Measurements from ENCODE around the gene ENTR1. TPM values are rescaled to one million over a fixed set of nuclear protein-coding genes. Genes with fewer than 3 reads are reported as not detected.

Gene ENTR1
- 56.6 and 76.4 TPM in 2 replicates for total RNA-seq (2016; rRNA removed; fragmentation: Illumina TruSeq; extraction: Trizol)
- total RNA-seq (2016; cell fraction: cytosol; rRNA removed; fragmentation: Illumina TruSeq; extraction: Trizol; ENCODE audit: low read depth) = 47.6 and 52.6 TPM in 2 replicates
- 51.9 and 75.7 TPM in 2 replicates for total RNA-seq (2016; cell fraction: insoluble cytoplasmic fraction; rRNA removed; fragmentation: Illumina TruSeq; extraction: Trizol)
- 90.1 and 92.9 TPM in 2 replicates for total RNA-seq (2016; cell fraction: membrane; rRNA removed; fragmentation: Illumina TruSeq; extraction: Trizol)
- 59.2 and 73.6 TPM in 2 replicates for total RNA-seq (2016; cell fraction: nucleus; rRNA removed; fragmentation: Illumina TruSeq; extraction: Trizol)
- 70.1 and 84.2 TPM in 2 replicates for polyA plus RNA-seq (2011; rRNA removed)
- polyA plus RNA-seq (2011; cell fraction: cytosol; rRNA removed) = 35.5 and 40.6 TPM in 2 replicates
- 236 and 246 TPM in 2 replicates for polyA plus RNA-seq (2011; cell fraction: nucleus; rRNA removed)
- 48.1 and 65.0 TPM in 2 replicates for polyA plus RNA-seq (2012)
- polyA plus RNA-seq (2016; cell fraction: cytosol; fragmentation: Illumina TruSeq; extraction: Trizol; ENCODE audit: low read depth) = 47.0 and 48.8 TPM in 2 replicates
- 57.5 and 58.8 TPM in 2 replicates for polyA plus RNA-seq (2016; cell fraction: insoluble cytoplasmic fraction; fragmentation: Illumina TruSeq; extraction: Trizol; ENCODE audit: low read depth)
- 70.9 TPM in 2 replicates for polyA plus RNA-seq (2016; cell fraction: membrane; fragmentation: Illumina TruSeq; extraction: Trizol; ENCODE audit: low read depth)
- 178 and 194 TPM in 2 replicates for polyA plus RNA-seq (2016; cell fraction: nucleus; fragmentation: Illumina TruSeq; extraction: Trizol; ENCODE audit: insufficient read depth, low read depth)
- polyA minus RNA-seq (2011; rRNA and poly(A)+ RNA removed; ENCODE audit: low replicate concordance) = 57.8 and 122 TPM in 2 replicates
- polyA minus RNA-seq (2011; cell fraction: cytosol; rRNA and poly(A)+ RNA removed) = 17.6 and 22.7 TPM in 2 replicates
- polyA minus RNA-seq (2011; cell fraction: nucleus; rRNA and poly(A)+ RNA removed) = 46.1 and 48.1 TPM in 2 replicates
- Bru-seq, nascent RNA = percentile 75 among the genes with signal in this experiment
- percentile 94 among the genes with signal in this experiment for BruChase-seq, experiment 1, labeled RNA remaining after a 6-hour chase
- BruChase-seq, experiment 2, labeled RNA remaining after a 2-hour chase = percentile 90 among the genes with signal in this experiment
- long read RNA-seq, experiment 1, partial matches to known transcripts = 4 of 17 reads
- long read RNA-seq, experiment 1, other reads (novel, unspliced or antisense) = 6 of 17 reads
- long read RNA-seq, experiment 2, transcript ENTR1-201 (9 exons, 2,314 nt) = minor isoform, 20 of 128 reads
- long read RNA-seq, experiment 2, transcript ENTR1-207 (4 exons, 869 nt) = minor isoform, 5 of 128 reads
- long read RNA-seq, experiment 2, transcript ENTR1-204 (8 exons, 2,129 nt) = major isoform, 31 of 128 reads
- long read RNA-seq, experiment 2, transcript ENTR1-202 (10 exons, 2,304 nt) = minor isoform, 8 of 128 reads
- long read RNA-seq, experiment 2, partial matches to known transcripts = 29 of 128 reads
- long read RNA-seq, experiment 2, other reads (novel, unspliced or antisense) = 34 of 128 reads

- H4K20me1 ChIP-seq (ENCODE audit: insufficient read depth, low read length) = peaks cover 8% of the 10 kb centered on the region
- in situ Hi-C loops (cut with HindIII; ENCODE audit: extremely low pct_ligation_motif_present, low pct_unique_long_range_greater_than_20kb) = no loop called here
- H3K4me1 ChIP-seq (ENCODE audit: insufficient read depth, low read length) = peaks cover 36% of the 10 kb centered on the region
- peak within 1 kb of the TSS; percentile 70 to 99 (median 89) for H3K4me3 ChIP-seq (replicated peaks in 1 of 3; ENCODE audit: insufficient read depth in 1 of 3, low read depth in 2 of 3, low read length in 3 of 3)
- no peaks in the 10 kb centered on the region for H3K9me3 ChIP-seq (ENCODE audit: low read length)
- no peak within 1 kb of the TSS for H2AFZ ChIP-seq (ENCODE audit: low read length)
- peak within 1 kb of the TSS; percentile 90 for H3K9ac ChIP-seq (ENCODE audit: insufficient read depth, low read depth, low read length)
- peak within 1 kb of the TSS; percentile 75 for H3K27ac ChIP-seq (ENCODE audit: extremely low read length, insufficient read depth, low read length)
- no TSS peak for BruUV-seq (replicated peaks)
- FAIRE-seq (no peak), ATAC-seq (peak; percentile 81), DNase-seq (ENCODE audit: low spot score) (peak; percentile 71)
- H3K79me2 ChIP-seq (ENCODE audit: insufficient read depth, low read length) = peaks cover 49% of the 10 kb centered on the region
- peak within 1 kb of the TSS; percentile 95 for H3K4me2 ChIP-seq (ENCODE audit: low read depth, low read length)
- CTCF ChIA-PET (ENCODE audit: low intra/inter-chr PET ratio, low total read pairs) = no interaction called here
- peaks cover 22 to 46% of the 10 kb centered on the region in 2 experiments for H3K36me3 ChIP-seq (replicated peaks in 1 of 2; ENCODE audit: control insufficient read depth in 1 of 2, insufficient read depth in 2 of 2, low read length in 2 of 2)
- 1% methylated on average over 15 of the region's 83 CpGs for WGBS (ENCODE audit: low lambda C conversion rate)
- intact Hi-C loops (cut with micrococcal nuclease; ENCODE audit: unreplicated experiment) = no loop called here
- no peaks in the 10 kb centered on the region; a peak in 1 of 5 replicates for H3K27me3 ChIP-seq (ENCODE audit: control insufficient read depth in 1 of 2, insufficient read depth in 2 of 2, low read length in 2 of 2)
- POLR2A ChIA-PET = interaction anchor here (0.7 to 2.4 kb wide), 5 partner anchors 10 to 54 kb away, joined by 3 to 16 read pairs (median 3); partner anchors contain the start of genes CARD9, DNLZ and SNAPC4
- TF ChIP-seq HNRNPL (IDR thresholded peaks at IDR 0.05; ENCODE audit: low read depth, low read length) (0 out of 2 replicates have a peak, but pooled peaks have one; percentile 10), ZSCAN9 (CRISPR knock-in tag; IDR thresholded peaks at IDR 0.05; ENCODE audit: borderline replicate concordance) (0 out of 2 replicates have a peak, but pooled peaks have one; percentile 50), ZNF609 (CRISPR knock-in tag; IDR thresholded peaks at IDR 0.05; ENCODE audit: borderline replicate concordance) (0 out of 2 replicates have a peak, but pooled peaks have one; percentile 19), ZNF460 (CRISPR knock-in tag; IDR thresholded peaks at IDR 0.05; ENCODE audit: borderline replicate concordance) (no peak), MIER3 (CRISPR knock-in tag; IDR thresholded peaks at IDR 0.05; ENCODE audit: borderline replicate concordance) (peak; percentile 50; the same call in 1 of the 2 replicates), ATF3 (CRISPR knock-in tag; IDR thresholded peaks at IDR 0.05) (peak; percentile 36; the same call in 1 of the 2 replicates), SALL1 (CRISPR knock-in tag; IDR thresholded peaks at IDR 0.05) (peak; percentile 69), ZNF354B (CRISPR knock-in tag; IDR thresholded peaks at IDR 0.05) (peak; percentile 15; the same call in 1 of the 2 replicates), ZNF784 (CRISPR knock-in tag; IDR thresholded peaks at IDR 0.05; ENCODE audit: borderline replicate concordance) (peak; percentile 88), SOX5 (CRISPR knock-in tag; IDR thresholded peaks at IDR 0.05; ENCODE audit: borderline replicate concordance) (peak; percentile 35; the same call in 1 of the 2 replicates), POLR2A (IDR thresholded peaks at IDR 0.05; ENCODE audit: insufficient read depth in 1 of 2, low read depth in 2 of 2, low read length in 2 of 2) (peak; percentile 86 to 98)
Observed at GRCh38 chr9:136410500-136411287, at the start of gene ENTR1, which contains the start of gene PMPCA. Gene ENTR1, minus strand, starts transcription at chr9:136410614. Its CDS starts 217 bp downstream, at chr9:136410397. Gene PMPCA, plus strand, starts transcription at chr9:136410658. Its CDS starts 11 bp downstream, at chr9:136410669.

Measured in HepG2 (cell line).